ENCODE measurements around the gene SMAD2. TPM values are rescaled to one million over a fixed set of nuclear protein-coding genes. Genes with fewer than 3 reads are reported as not detected.

SMAD2 gene
- total and polyA plus RNA-seq, 4 donors = 62.7 to 183 (median 76.6) TPM

- H3K4me3 ChIP-seq (ENCODE audit: low read depth, low read length) = no peak overlapping the region
- H3K27me3 ChIP-seq (ENCODE audit: control insufficient read depth, insufficient read depth, low read length) = no peaks in the 10 kb centered on the region
- H3K36me3 ChIP-seq (ENCODE audit: control insufficient read depth, insufficient read depth, low read length) = no peaks in the 10 kb centered on the region
- DNase-seq (ENCODE audit: low read depth in 4 of 6, low spot score in 6 of 6) = peak in 1 of 6 donors; percentile 48
- 33% methylated on average over 2 of the region's 3 CpGs for WGBS (ENCODE audit: insufficient coverage)
- H3K9me3 ChIP-seq (ENCODE audit: control insufficient read depth, insufficient read depth, low read length) = no peaks in the 10 kb centered on the region
- peaks cover 3% of the 10 kb centered on the region for H3K4me1 ChIP-seq (ENCODE audit: control insufficient read depth, insufficient read depth, low read length)
- H3K27ac ChIP-seq (ENCODE audit: low read depth, low read length) = no peak overlapping the region
Measured at GRCh38 chr18:47809420-47809819, 121.0 kb downstream of the SMAD2 start.

GRCh38 chr18:47802802-47803201 is 127.7 kb downstream of the SMAD2 start:
- H3K4me1 ChIP-seq (ENCODE audit: control insufficient read depth, insufficient read depth, low read length) = peaks cover 23% of the 10 kb centered on the region
- 87% methylated on average over 5 of the region's 6 CpGs for WGBS (ENCODE audit: insufficient coverage)
- no peak overlapping the region for H3K4me3 ChIP-seq (ENCODE audit: low read depth, low read length)
- no peak overlapping the region for H3K27ac ChIP-seq (ENCODE audit: low read depth, low read length)
- H3K9me3 ChIP-seq (ENCODE audit: control insufficient read depth, insufficient read depth, low read length) = no peaks in the 10 kb centered on the region
- H3K27me3 ChIP-seq (ENCODE audit: control insufficient read depth, insufficient read depth, low read length) = peaks cover 2% of the 10 kb centered on the region
- H3K36me3 ChIP-seq (ENCODE audit: control insufficient read depth, insufficient read depth, low read length) = no peaks in the 10 kb centered on the region
- no peak for DNase-seq (ENCODE audit: low read depth in 4 of 6, low spot score in 6 of 6)

DNA sequence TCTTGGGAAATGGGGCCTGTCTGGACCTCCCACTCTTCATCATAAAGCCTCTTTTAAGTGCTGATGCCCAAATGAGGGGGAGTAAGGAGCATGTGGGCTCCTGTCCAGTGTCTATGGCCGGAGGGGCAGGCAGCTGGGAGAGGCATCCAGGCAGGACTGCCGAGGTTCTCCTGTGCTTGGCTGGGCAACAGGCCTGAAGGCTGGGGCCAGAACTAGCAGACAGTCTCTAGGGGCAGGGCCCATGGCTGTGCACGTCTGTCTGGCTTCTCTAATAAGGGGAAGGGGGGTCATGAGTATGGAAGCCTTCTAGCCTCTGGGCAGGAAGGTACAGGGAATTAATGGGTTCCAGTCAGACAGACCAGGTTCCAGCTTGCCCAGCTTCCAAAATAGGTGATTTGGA is 128.6 kb downstream of the SMAD2 start:
- Histone ChIP-seq H3K27ac (ENCODE audit: low read depth, low read length) (no peak overlapping the region), H3K4me3 (ENCODE audit: low read depth, low read length) (no peak overlapping the region), H3K36me3 (ENCODE audit: control insufficient read depth, insufficient read depth, low read length) (no peaks in the 10 kb centered on the region), H3K9me3 (ENCODE audit: control insufficient read depth, insufficient read depth, low read length) (no peaks in the 10 kb centered on the region), H3K27me3 (ENCODE audit: control insufficient read depth, insufficient read depth, low read length) (peaks cover 2% of the 10 kb centered on the region), H3K4me1 (ENCODE audit: control insufficient read depth, insufficient read depth, low read length) (peaks cover 23% of the 10 kb centered on the region)
- WGBS (ENCODE audit: insufficient coverage) = 77% methylated on average over 3 of the region's 3 CpGs
- no peak for DNase-seq (ENCODE audit: low read depth in 4 of 6, low spot score in 6 of 6)

- no peaks in the 10 kb centered on the region for H3K36me3 ChIP-seq (ENCODE audit: control insufficient read depth, insufficient read depth, low read length)
- no peak overlapping the region for H3K4me3 ChIP-seq (ENCODE audit: low read depth, low read length)
- no peaks in the 10 kb centered on the region for H3K9me3 ChIP-seq (ENCODE audit: control insufficient read depth, insufficient read depth, low read length)
- no peak for DNase-seq (ENCODE audit: low read depth in 4 of 6, low spot score in 6 of 6)
- WGBS (ENCODE audit: insufficient coverage) = 70% methylated on average over 6 of the region's 6 CpGs
- peaks cover 2% of the 10 kb centered on the region for H3K27me3 ChIP-seq (ENCODE audit: control insufficient read depth, insufficient read depth, low read length)
- H3K4me1 ChIP-seq (ENCODE audit: control insufficient read depth, insufficient read depth, low read length) = peaks cover 23% of the 10 kb centered on the region
- no peak overlapping the region for H3K27ac ChIP-seq (ENCODE audit: low read depth, low read length)
Measured at GRCh38 chr18:47800756-47801155, 129.7 kb downstream of the SMAD2 start.

DNA sequence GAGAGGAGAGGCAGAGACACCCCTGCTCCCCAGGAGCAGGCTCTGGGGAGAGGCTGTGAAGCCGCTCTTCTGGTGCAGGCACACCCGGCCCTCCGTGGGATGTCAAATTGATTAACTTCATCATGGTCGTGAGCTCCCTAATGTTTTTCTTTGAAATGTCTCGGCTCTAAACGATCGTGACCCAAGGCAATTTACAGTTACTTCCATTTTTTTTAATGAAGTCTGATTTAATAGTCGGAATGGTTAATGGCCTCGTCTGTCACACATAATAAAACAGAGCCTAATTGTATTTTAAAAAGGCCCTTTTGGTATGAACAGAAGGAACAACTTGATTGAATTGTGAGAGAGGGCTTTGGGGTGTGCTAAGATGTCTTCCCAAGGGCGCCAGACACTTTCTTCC is 130.2 kb downstream of the SMAD2 start:
- H3K36me3 ChIP-seq (ENCODE audit: control insufficient read depth, insufficient read depth, low read length) = no peaks in the 10 kb centered on the region
- peaks cover 28% of the 10 kb centered on the region for H3K4me1 ChIP-seq (ENCODE audit: control insufficient read depth, insufficient read depth, low read length)
- WGBS (ENCODE audit: insufficient coverage) = 40% methylated on average over 2 of the region's 10 CpGs
- no peak overlapping the region for H3K27ac ChIP-seq (ENCODE audit: low read depth, low read length)
- peak in 3 of 6 donors; percentile 13 to 91 (median 35) for DNase-seq (ENCODE audit: low read depth in 4 of 6, low spot score in 6 of 6)
- peaks cover 2% of the 10 kb centered on the region for H3K27me3 ChIP-seq (ENCODE audit: control insufficient read depth, insufficient read depth, low read length)
- no peaks in the 10 kb centered on the region for H3K9me3 ChIP-seq (ENCODE audit: control insufficient read depth, insufficient read depth, low read length)
- no peak overlapping the region for H3K4me3 ChIP-seq (ENCODE audit: low read depth, low read length)

DNA sequence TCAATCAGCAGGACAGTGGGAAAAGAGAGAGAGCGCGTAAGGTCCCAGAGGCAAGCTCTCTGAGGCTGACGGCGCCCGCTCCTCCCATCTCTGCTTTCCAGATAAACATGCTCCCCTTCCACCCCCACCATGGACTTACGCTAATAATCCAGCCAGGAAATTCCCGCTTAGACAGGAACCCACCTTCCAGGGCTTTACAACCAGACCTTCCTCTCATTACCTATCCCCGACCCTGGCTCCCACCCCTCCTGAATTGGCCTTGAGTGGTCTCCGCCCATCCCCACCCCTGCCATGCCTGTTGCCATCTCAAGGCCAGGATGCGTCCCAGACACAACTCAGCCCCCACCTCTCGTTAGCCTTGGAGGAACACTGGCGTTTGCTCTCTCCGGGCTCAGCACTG is 131.1 kb downstream of the SMAD2 start:
- H3K4me3 ChIP-seq (ENCODE audit: low read depth, low read length) = no peak overlapping the region
- 76% methylated on average over 7 of the region's 13 CpGs for WGBS (ENCODE audit: insufficient coverage)
- H3K9me3 ChIP-seq (ENCODE audit: control insufficient read depth, insufficient read depth, low read length) = no peaks in the 10 kb centered on the region
- no peak overlapping the region for H3K27ac ChIP-seq (ENCODE audit: low read depth, low read length)
- DNase-seq (ENCODE audit: low read depth in 4 of 6, low spot score in 6 of 6) = no peak
- peaks cover 33% of the 10 kb centered on the region for H3K4me1 ChIP-seq (ENCODE audit: control insufficient read depth, insufficient read depth, low read length)
- H3K27me3 ChIP-seq (ENCODE audit: control insufficient read depth, insufficient read depth, low read length) = peaks cover 2% of the 10 kb centered on the region
- H3K36me3 ChIP-seq (ENCODE audit: control insufficient read depth, insufficient read depth, low read length) = no peaks in the 10 kb centered on the region

DNA sequence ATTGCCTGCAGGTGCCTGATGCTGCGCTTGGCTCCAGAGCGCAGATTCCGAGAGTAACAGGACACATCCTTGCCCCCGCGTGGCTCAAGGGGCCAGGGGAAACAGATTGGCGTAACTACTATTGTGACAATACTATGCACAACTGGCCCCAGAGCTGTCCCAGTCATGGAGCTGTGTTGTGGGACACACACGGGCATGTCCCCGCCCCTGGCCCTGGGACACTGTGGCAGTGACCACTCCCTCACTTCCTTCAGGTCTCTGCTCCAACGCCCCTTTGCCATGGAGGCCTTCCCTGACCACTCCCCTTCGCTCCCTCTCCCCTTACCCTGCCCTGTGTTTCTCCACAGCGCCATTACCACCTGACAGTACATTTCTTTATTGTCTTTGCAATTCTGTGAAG is 132.1 kb downstream of the SMAD2 start:
- DNase-seq (ENCODE audit: low read depth in 4 of 6, low spot score in 6 of 6) = no peak
- WGBS (ENCODE audit: insufficient coverage) = 91% methylated on average over 8 of the region's 11 CpGs

GRCh38 chr18:47797126-47797525 is 133.3 kb downstream of the SMAD2 start:
- Histone ChIP-seq H3K4me1 (ENCODE audit: control insufficient read depth, insufficient read depth, low read length) (peaks cover 36% of the 10 kb centered on the region), H3K36me3 (ENCODE audit: control insufficient read depth, insufficient read depth, low read length) (no peaks in the 10 kb centered on the region), H3K27me3 (ENCODE audit: control insufficient read depth, insufficient read depth, low read length) (peaks cover 2% of the 10 kb centered on the region), H3K4me3 (ENCODE audit: low read depth, low read length) (no peak overlapping the region), H3K27ac (ENCODE audit: low read depth, low read length) (no peak overlapping the region), H3K9me3 (ENCODE audit: control insufficient read depth, insufficient read depth, low read length) (no peaks in the 10 kb centered on the region)
- 89% methylated on average over 4 of the region's 5 CpGs for WGBS (ENCODE audit: insufficient coverage)
- no peak for DNase-seq (ENCODE audit: low read depth in 4 of 6, low spot score in 6 of 6)

More for the DNA sequence above, 132.1 kb downstream of the SMAD2 start:
- H3K36me3 ChIP-seq (ENCODE audit: control insufficient read depth, insufficient read depth, low read length) = no peaks in the 10 kb centered on the region
- no peaks in the 10 kb centered on the region for H3K9me3 ChIP-seq (ENCODE audit: control insufficient read depth, insufficient read depth, low read length)
- H3K27ac ChIP-seq (ENCODE audit: low read depth, low read length) = no peak overlapping the region
- H3K4me3 ChIP-seq (ENCODE audit: low read depth, low read length) = no peak overlapping the region
- H3K27me3 ChIP-seq (ENCODE audit: control insufficient read depth, insufficient read depth, low read length) = peaks cover 2% of the 10 kb centered on the region
- H3K4me1 ChIP-seq (ENCODE audit: control insufficient read depth, insufficient read depth, low read length) = peaks cover 36% of the 10 kb centered on the region

GRCh38 chr18:47795434-47795814 is 135.0 kb downstream of the SMAD2 start:
- Histone ChIP-seq H3K4me3 (ENCODE audit: low read depth, low read length) (no peak overlapping the region), H3K27me3 (ENCODE audit: control insufficient read depth, insufficient read depth, low read length) (peaks cover 2% of the 10 kb centered on the region), H3K4me1 (ENCODE audit: control insufficient read depth, insufficient read depth, low read length) (peaks cover 28% of the 10 kb centered on the region), H3K27ac (ENCODE audit: low read depth, low read length) (no peak overlapping the region), H3K36me3 (ENCODE audit: control insufficient read depth, insufficient read depth, low read length) (no peaks in the 10 kb centered on the region), H3K9me3 (ENCODE audit: control insufficient read depth, insufficient read depth, low read length) (no peaks in the 10 kb centered on the region)
- DNase-seq (ENCODE audit: low read depth in 4 of 6, low spot score in 6 of 6) = no peak
- 41% methylated on average over 6 of the region's 7 CpGs for WGBS (ENCODE audit: insufficient coverage)

DNA sequence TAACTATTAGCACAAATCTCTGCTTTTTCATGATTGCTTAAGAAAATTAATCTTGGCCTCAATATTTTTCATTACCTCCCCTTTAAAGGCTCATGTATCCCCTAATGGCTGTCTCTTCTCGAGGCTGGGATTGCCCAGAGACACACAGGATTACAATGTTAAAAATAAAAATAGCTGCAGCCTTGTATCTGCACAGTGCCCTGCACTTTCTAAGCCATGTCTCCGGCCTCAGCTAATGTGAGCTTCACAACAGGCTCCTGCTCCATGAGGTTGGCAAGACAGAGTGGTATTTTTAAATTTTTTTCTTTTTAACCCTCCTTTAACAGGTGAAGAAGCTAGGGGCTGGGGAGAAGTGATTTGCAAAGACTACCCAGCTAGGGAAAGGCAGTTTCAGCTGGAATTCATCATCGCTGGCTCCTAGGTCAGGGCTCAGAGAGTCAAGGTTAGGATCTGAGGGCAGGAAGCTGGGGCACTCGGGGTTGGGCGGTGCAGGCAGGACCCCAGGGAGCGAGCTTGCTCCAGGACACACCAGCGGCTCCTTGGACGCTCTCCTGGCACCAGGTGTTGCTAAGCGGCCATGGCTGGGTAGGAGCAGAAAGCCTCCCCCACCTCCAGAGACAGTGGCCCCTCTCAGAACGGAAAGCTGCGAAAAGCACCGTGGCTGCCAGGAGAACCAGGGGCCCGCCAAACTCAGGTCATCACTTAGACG is 135.6 kb downstream of the SMAD2 start:
- no peak overlapping the region for H3K4me3 ChIP-seq (ENCODE audit: low read depth, low read length)
- no peaks in the 10 kb centered on the region for H3K9me3 ChIP-seq (ENCODE audit: control insufficient read depth, insufficient read depth, low read length)
- H3K27me3 ChIP-seq (ENCODE audit: control insufficient read depth, insufficient read depth, low read length) = peaks cover 2% of the 10 kb centered on the region
- H3K27ac ChIP-seq (ENCODE audit: low read depth, low read length) = no peak overlapping the region
- H3K36me3 ChIP-seq (ENCODE audit: control insufficient read depth, insufficient read depth, low read length) = no peaks in the 10 kb centered on the region
- peaks cover 28% of the 10 kb centered on the region for H3K4me1 ChIP-seq (ENCODE audit: control insufficient read depth, insufficient read depth, low read length)
- 25% methylated on average over 11 of the region's 14 CpGs for WGBS (ENCODE audit: insufficient coverage)
- DNase-seq (ENCODE audit: low read depth in 4 of 6, low spot score in 6 of 6) = no peak
